ENCODE results near the gene REG3G.

REG3G gene

DNA sequence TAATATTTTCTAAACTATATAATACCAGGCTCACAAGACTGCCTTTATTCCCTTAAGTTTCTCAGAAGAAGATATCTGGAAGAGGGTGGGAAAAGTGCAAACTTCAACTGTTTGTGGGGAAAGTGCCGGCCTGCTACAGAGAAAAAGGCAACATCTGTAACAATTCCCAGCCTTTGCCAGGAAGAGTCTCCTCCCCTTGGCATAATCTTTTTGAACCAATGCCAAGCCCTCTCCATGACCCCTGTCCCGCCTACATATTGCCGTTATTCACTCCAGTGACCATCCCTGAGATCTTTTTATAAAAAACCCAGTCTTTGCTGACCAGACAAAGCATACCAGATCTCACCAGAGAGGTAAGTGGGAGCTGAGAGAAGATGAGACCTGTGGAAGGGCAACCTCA, at the start of gene REG3G:
REG3G (plus strand) TSS at position 282 of the 400 bp plus-strand sequence. CDS start 392 bp downstream, outside the sequence.
- no peak for DNase-seq (ENCODE audit: low read depth in 2 of 2)

DNA sequence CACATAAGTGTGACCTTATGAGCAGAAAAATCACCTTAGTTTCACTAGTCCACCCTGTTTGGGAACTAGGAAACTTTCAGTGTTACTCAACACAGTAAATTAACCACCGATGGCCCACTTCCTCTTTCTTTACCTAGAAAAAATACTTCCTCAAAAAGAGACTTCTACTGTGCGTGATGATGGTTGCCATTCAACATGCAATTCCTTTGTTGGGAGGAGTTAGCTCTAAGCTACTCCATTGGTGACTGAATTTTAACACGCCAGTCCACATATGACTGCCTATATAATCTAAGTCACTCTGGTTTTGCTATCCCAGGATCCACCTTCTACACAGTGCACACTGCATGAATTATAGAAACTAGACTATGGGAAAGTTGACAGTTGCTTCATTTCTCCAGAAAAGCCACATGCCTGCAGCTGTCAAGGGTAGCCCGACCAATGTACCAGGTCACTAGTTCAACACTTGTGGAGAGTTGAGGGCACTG, 47.8 kb upstream of the REG3G start:
- no peak for DNase-seq (ENCODE audit: low read depth in 2 of 2)

DNA sequence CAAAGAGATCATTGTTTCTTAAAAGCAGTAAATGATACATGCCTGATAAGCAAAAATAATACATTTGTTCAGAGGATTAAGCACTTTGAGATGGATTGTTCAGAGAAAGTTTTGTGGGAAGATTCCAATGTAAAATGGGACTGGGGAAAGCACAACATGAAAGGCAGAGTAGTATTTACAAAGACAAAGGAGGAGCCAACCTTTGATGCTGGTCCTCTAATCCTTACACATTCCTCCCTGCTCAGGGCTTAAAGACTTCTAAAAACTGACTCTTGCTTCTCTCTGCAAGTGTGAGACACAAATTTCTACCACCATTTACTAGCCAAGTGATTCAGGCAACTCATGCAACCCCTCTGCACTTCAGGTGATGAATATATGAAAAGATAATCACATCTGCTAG, 47.2 kb upstream of the REG3G start:
- DNase-seq (ENCODE audit: low read depth in 2 of 2), result no peak

GRCh38 chr2:78979380-78980151, 45.9 kb upstream of the REG3G start:
- DNase-seq (ENCODE audit: low read depth in 2 of 2), result no peak

GRCh38 chr2:78980152-78980465, 45.4 kb upstream of the REG3G start:
- DNase-seq (ENCODE audit: low read depth in 2 of 2), result no peak

- no peak for DNase-seq (ENCODE audit: low read depth in 2 of 2)
Observed at GRCh38 chr2:78980871-78981270, 44.6 kb upstream of the REG3G start.

GRCh38 chr2:78982638-78983330, 42.7 kb upstream of the REG3G start:
- no peak for DNase-seq (ENCODE audit: low read depth in 2 of 2)

GRCh38 chr2:78984386-78984785, 41.1 kb upstream of the REG3G start:
- no peak for DNase-seq (ENCODE audit: low read depth in 2 of 2)

DNA sequence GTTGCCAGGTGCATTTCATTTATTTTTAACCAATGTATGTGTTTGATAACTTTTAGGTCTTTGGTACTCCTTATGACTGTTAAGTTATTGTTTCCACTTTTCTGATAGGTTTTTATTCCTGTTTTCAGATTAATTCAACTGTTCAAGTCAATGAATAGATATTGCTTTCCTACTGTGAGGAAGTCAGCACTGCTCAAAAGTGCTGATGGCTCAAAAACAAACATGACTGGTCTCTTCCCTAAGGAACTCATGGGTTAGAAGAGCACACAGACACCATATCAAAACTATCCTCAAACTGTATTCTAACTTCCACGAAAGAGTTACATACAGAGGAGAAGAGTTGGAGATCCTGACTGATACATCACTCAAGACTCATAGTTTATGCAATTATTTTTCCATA, 39.9 kb upstream of the REG3G start:
- DNase-seq (ENCODE audit: low read depth in 2 of 2), result no peak

GRCh38 chr2:78989051-78989450, 36.5 kb upstream of the REG3G start:
- no peak for DNase-seq (ENCODE audit: low read depth in 2 of 2)

- DNase-seq (ENCODE audit: low read depth in 2 of 2), result no peak
Observed at GRCh38 chr2:78992451-78992806, 33.1 kb upstream of the REG3G start.

GRCh38 chr2:78992807-78993517, 32.5 kb upstream of the REG3G start:
- DNase-seq (ENCODE audit: low read depth in 2 of 2), result no peak

DNA sequence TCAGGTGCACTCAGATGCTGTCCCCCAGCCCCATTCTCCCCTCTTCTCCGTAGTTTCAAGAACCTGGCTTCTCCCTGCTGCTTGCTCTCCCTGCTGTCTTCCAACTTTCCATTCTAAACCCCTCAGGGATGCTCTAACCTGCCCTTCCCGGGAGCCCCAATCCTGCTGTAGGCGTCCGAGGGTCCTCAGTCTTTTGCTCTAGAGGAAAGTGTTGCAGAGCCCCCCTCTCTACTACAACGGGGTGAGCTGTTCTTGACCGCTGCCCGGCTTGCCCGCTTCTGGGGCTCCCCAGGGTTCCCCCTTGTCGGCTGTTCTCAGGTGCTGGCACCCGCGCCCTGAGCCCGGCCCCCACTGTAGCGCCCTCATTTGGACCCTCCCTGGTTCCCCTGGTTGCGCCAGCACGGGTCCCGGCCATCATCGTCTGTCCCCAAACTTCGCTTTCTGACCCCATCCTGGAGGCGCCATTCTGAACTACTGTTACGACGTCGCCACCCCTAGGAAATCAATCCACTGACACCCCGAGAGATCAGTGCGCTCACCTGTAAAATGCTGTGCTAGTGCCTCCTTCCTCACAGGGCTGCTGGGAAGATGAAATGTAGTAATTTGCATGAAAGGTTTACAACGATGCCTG, 31.9 kb upstream of the REG3G start:
- DNase-seq (ENCODE audit: low read depth in 2 of 2), result no peak

- no peak for DNase-seq (ENCODE audit: low read depth in 2 of 2)
Observed at GRCh38 chr2:78994789-78995188, 30.7 kb upstream of the REG3G start.

- DNase-seq (ENCODE audit: low read depth in 2 of 2), result no peak
Observed at GRCh38 chr2:78999406-78999805, 26.1 kb upstream of the REG3G start.

DNA sequence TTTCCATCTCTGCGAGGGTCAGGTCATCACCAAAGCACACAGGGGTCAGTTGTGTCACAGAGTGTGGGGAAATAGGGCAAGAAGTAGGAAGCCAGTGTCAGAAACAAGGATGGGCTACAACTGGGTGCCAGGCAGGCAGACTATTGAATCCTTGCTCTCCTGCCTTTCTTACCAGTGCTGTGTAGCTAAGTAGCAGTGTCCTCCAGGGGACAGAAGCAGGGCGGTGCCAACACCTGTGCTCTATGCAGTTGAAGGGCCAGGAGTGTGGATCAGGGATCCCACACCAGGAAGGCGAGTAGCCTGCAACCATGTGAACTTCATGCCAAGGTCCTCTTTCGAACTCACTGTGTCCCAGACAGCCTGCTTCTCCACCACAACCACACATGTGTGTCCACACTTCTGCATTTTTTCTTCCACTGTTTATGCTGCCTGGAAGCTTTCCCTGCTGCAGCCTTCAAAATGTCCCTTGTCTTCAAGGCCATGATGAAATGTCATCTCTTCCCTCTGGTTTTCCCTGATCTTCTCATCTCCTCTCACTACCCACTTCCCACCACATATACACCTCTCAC, 25.4 kb upstream of the REG3G start:
- DNase-seq (ENCODE audit: low read depth in 2 of 2), result no peak

GRCh38 chr2:79001285-79001684, 24.2 kb upstream of the REG3G start:
- no peak for DNase-seq (ENCODE audit: low read depth in 2 of 2)

DNA sequence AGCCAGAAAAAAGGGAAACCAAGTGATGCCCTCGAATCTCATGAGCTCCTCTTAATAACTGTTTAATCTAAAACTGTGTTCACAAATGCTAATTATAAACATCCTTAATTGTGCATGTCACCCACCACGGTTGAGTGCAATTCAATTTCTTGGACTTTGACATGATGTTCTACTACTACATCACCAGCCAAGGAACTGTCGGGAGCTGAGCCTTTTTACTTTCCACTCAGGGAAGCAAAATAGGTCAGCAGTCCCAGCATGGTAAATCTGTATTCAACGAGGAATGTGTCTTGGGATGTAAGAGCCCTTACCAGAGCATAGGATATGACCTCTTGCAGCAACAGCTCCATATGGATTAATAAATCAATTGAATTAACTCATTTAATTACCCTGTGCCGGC, 20.8 kb upstream of the REG3G start:
- no peak for DNase-seq (ENCODE audit: low read depth in 2 of 2)

DNA sequence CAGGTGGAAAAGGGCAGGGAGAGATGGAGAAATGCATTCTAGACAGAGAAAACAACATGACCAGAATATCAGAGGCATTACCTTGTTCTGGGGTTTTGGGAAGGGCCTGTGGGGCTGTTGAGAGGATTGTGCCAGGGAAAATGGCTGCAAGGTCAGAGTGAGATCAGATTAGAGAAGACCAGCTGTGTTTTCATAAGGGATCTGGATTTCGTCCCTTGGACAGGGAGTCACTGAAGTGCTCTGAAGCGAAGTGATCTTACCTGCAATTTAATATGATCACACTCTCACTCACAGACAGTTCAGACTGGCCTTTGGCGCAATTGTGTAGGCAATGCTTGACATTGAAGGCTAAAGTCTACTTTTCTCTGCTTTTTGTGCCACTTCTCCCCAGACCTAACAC, 20.3 kb upstream of the REG3G start:
- no peak for DNase-seq (ENCODE audit: low read depth in 2 of 2)

- DNase-seq (ENCODE audit: low read depth in 2 of 2), result no peak
Observed at GRCh38 chr2:79009388-79009787, 16.1 kb upstream of the REG3G start.

GRCh38 chr2:79011496-79011895, 14.0 kb upstream of the REG3G start:
- DNase-seq (ENCODE audit: low read depth in 2 of 2), result no peak

DNA sequence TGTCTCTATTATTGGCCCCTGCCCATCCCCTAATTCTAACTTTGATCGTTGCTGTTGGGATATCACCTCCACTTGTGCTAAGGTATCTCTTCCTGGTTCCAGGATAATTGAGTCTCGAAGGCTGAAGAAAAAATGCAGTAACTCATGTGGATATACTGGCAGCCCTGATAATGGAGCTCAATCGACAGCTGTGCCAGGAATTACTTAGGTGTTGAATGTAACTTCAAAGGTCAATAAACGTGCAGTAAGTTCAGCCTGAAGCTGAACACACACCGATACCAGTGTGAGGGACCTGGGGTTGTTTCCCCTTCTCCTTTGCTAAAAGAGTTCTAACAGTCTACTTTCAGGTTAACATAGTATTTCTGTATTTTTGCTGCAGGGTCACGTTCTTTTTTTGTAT, 11.9 kb upstream of the REG3G start:
- no peak for DNase-seq (ENCODE audit: low read depth in 2 of 2)
